Upper lobe of right lung (tissue), 1 donor: ENCODE results near the gene FERMT3. TPM values are rescaled to one million over a fixed set of nuclear protein-coding genes. Genes with fewer than 3 reads are reported as not detected.
A peak's percentile ranks its signal among the peaks of the same experiment; 100 is the strongest.

Source experiments
- ATAC-seq: fragments of 200-7000 bp; cut with Tn5 transposase; one replicate; pipeline ENCODE4 v1.9.1; 2020; ENCODE audit warnings: mild to moderate bottlenecking, moderate library complexity
- DNase-seq: peaks from one replicate; pipeline ENCODE4 v3.0.0-alpha.2; 2020
- H3K27ac ChIP-seq: fragments of 200-600 bp; one replicate; pipeline ENCODE4 v1.8.0; 2022
- H3K27me3 ChIP-seq: fragments of 200-600 bp; one replicate; pipeline ENCODE4 v1.8.0; 2022; ENCODE audit warnings: mild to moderate bottlenecking
- H3K36me3 ChIP-seq: fragments of 200-600 bp; one replicate; pipeline ENCODE4 v1.8.0; 2022
- H3K4me1 ChIP-seq: fragments of 200-600 bp; one replicate; pipeline ENCODE4 v1.8.0; 2022
- H3K4me3 ChIP-seq: fragments of 200-600 bp; one replicate; pipeline ENCODE4 v1.8.0; 2022; ENCODE audit warnings: mild to moderate bottlenecking
- H3K9me3 ChIP-seq: fragments of 200-600 bp; one replicate; pipeline ENCODE4 v1.8.0; 2022
- intact Hi-C: fragments of 100-400 bp; cut with DNase I; formaldehyde crosslinking; loops from one replicate; pipeline ENCODE4 v1.11.0; 2022
- total RNA-seq: library from RNA; stranded (reverse); fragmentation: NEBNext Ultra II Directional; extraction: Animal tissue kit (Norgen Biotek cat#: 25700); gene quantifications from one replicate; pipeline ENCODE4 v1.2.1, GENCODE V29; 2021
- TF ChIP-seq, protein P1 (sequence below): fragments of 200-600 bp; IDR thresholded peaks from one replicate; pipeline ENCODE4 v1.8.0; 2022; ENCODE audit warnings: antibody characterized with exemption
- donor health status: DM: no; HTN: yes; CAD: no; lungs with severe emphysema.

The FERMT3 gene
- total RNA-seq, 1 donor from 2014 or later = 73.1 TPM

DNA sequence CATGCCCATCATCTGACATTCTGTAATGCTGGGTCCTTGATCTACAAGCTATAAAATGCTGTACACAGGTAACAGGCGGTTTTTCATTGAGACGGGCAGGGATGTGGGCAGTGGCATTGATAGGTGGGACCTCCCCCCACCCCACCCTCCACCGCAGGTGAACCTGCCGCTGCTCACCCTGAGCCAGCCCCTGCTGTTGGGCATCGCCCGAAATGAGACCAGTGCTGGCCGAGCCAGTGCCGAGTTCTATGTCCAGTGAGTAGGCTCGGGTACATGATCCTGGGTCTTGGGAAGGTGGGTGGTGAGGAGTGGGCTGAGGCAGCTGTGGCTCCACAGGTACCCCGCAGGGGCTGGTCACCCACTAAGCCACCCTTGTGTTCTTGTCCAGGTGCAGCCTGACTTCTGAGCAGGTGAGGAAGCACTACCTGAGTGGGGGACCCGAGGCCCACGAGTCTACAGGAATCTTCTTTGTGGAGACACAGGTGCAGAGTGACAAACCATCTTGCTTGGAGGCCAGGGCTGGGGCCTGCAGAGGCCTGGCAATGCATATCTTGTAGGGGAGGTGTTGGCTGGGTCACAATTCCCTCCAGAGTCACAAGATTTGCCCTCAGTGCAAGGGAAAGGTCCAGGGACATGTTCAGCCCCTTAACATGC is 22.7 kb downstream of the FERMT3 start:
- DNase-seq (peak; percentile 54), ATAC-seq (no peak)
- H3K4me3 ChIP-seq = no peak overlapping the region
- TF ChIP-seq, protein P1, sequence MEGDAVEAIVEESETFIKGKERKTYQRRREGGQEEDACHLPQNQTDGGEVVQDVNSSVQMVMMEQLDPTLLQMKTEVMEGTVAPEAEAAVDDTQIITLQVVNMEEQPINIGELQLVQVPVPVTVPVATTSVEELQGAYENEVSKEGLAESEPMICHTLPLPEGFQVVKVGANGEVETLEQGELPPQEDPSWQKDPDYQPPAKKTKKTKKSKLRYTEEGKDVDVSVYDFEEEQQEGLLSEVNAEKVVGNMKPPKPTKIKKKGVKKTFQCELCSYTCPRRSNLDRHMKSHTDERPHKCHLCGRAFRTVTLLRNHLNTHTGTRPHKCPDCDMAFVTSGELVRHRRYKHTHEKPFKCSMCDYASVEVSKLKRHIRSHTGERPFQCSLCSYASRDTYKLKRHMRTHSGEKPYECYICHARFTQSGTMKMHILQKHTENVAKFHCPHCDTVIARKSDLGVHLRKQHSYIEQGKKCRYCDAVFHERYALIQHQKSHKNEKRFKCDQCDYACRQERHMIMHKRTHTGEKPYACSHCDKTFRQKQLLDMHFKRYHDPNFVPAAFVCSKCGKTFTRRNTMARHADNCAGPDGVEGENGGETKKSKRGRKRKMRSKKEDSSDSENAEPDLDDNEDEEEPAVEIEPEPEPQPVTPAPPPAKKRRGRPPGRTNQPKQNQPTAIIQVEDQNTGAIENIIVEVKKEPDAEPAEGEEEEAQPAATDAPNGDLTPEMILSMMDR = no peak
- H3K9me3 ChIP-seq = no peaks in the 10 kb centered on the region
- no peaks in the 10 kb centered on the region for H3K27me3 ChIP-seq
- intact Hi-C loops = no loop called here
- H3K36me3 ChIP-seq = no peaks in the 10 kb centered on the region
- H3K27ac ChIP-seq = peak overlapping the region; percentile 92
- peaks cover 53% of the 10 kb centered on the region for H3K4me1 ChIP-seq

DNA sequence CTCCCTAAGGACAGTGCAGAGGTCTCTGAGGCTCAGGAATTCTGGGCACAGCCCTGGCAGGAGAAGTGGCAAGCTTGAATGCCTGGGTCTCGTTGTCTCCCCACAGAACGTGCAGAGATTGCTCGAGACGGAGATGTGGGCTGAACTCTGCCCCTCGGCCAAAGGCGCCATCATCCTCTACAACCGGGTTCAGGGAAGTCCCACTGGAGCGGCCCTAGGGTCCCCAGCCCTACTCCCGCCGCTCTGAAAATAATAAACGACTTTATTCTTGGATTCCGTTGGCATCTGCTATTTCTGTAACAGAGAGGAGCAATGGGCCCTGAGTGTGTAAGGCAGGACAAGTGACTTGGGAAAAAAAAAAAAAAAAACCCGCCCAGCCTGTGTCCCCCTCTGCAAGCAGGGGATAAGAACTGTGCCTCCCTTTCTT is 23.2 kb downstream of the FERMT3 start:
- peaks cover 51% of the 10 kb centered on the region for H3K4me1 ChIP-seq
- peak overlapping the region; percentile 82 for H3K4me3 ChIP-seq
- no peaks in the 10 kb centered on the region for H3K27me3 ChIP-seq
- ATAC-seq (no peak), DNase-seq (no peak)
- H3K36me3 ChIP-seq = no peaks in the 10 kb centered on the region
- H3K27ac ChIP-seq = peak overlapping the region; percentile 92
- intact Hi-C loops = no loop called here
- TF ChIP-seq, protein P1 = no peak
- no peaks in the 10 kb centered on the region for H3K9me3 ChIP-seq

DNA sequence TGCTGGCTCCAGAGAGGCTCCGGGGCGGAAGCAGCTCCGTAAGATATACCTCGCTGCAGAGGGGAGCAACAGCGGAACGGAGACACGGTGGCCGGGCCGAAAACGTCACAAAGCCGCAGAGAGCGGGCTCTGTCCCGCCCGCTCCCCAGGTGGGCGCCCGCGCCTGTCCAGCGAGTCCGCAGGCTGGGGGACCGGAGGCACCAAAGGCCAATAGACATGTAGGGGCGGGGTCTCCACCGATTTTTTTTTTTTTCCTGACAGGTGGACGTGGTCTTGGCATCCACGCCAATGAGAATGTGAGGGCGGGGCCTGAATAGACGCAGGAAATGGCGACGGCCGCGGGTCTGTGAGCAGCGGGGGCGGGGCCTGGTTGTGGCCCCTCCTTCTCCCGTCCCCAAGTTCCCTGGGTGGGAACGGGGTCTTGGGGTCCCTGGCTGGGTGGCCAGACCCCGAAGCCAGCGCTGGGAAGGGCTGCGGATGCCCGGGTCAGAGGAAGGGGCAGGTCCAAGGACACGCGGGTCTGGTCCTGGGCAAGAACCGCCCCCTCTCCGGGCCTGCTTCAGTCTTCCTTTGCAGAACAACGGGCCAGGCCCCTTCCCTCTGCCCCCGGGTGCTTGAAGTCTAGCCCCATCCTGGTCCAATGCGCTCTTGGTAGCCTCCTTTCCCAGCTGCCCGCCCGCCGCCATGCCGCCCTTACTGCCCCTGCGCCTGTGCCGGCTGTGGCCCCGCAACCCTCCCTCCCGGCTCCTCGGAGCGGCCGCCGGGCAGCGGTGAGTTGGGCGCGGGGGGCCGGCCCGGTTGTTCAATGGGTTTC is 23.9 kb downstream of the FERMT3 start, which contains the start of gene DNAJC4:
Gene DNAJC4 (plus strand): TSS at position 378 of the 814 bp plus-strand sequence. CDS start 307 bp downstream, at position 685.
- H3K9me3 ChIP-seq = no peaks in the 10 kb centered on the region
- H3K36me3 ChIP-seq = no peaks in the 10 kb centered on the region
- peak; percentile 94 for DNase-seq
- peaks cover 48% of the 10 kb centered on the region for H3K4me1 ChIP-seq
- peak within 1 kb of the TSS; percentile 92 for H3K27ac ChIP-seq
- peak; percentile 72 for ATAC-seq
- intact Hi-C loops = no loop called here
- peak within 1 kb of the TSS; percentile 82 for H3K4me3 ChIP-seq
- no peaks in the 10 kb centered on the region for H3K27me3 ChIP-seq
- TF ChIP-seq, protein P1 = no peak

DNA sequence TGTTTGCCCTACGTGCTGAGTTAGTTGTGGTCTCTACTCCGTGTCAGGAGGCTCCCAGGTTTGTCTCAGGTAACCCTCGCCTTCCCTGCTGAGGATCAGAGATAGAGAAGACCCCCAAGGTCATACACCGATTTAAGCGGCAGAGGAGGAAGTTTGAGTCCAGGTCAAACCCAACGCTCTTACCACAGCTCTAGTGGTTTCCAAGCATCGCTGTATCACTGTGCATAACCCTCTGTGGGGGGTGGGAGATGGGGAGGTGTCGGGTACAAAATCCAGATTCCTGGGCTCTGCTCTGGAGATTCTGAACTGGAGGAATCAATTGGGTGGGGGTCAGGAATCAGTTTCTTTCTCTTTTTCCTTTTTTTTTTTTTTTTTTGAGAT is 24.5 kb downstream of the FERMT3 start:
- peaks cover 51% of the 10 kb centered on the region for H3K4me1 ChIP-seq
- H3K27me3 ChIP-seq = no peaks in the 10 kb centered on the region
- peak overlapping the region; percentile 82 for H3K4me3 ChIP-seq
- no peaks in the 10 kb centered on the region for H3K36me3 ChIP-seq
- peak overlapping the region; percentile 92 for H3K27ac ChIP-seq
- TF ChIP-seq, protein P1 = no peak
- no peak for DNase-seq
- no peak for ATAC-seq
- intact Hi-C loops = no loop called here
- no peaks in the 10 kb centered on the region for H3K9me3 ChIP-seq

DNA sequence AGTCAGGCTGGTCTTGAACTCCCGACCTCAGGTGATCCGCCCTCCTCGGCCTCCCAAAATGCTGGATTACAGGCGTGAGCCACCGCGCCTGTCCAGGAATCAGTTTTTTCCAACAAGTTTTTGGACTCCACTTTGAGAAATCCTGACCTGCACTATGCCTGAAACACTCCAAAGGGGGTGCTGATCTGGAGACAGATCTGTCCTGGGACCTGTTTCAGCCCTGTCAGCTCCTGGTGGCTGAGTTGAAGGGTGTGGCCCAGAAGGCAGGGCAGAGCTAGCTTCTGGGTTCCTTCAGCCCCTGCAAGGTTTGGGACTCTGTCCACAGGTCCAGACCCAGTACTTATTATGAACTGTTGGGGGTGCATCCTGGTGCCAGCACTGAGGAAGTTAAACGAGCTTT is 25.0 kb downstream of the FERMT3 start:
- Histone ChIP-seq H3K27ac (no peak overlapping the region), H3K4me1 (peaks cover 51% of the 10 kb centered on the region), H3K36me3 (no peaks in the 10 kb centered on the region), H3K4me3 (peak overlapping the region; percentile 82), H3K9me3 (no peaks in the 10 kb centered on the region), H3K27me3 (no peaks in the 10 kb centered on the region)
- no peak for DNase-seq
- TF ChIP-seq, protein P1 = no peak
- intact Hi-C loops = no loop called here
- ATAC-seq = no peak
